Activated T-helper 17 cell treated with anti-CD3 and anti-CD28 coated beads, Interleukin-2, amount 50 U/mL, for 72 hours (primary cell): ENCODE measurements around the gene SELP. TPM values are rescaled to one million over a fixed set of nuclear protein-coding genes. Genes with fewer than 3 reads are reported as not detected.

Experiments
- ATAC-seq: fragments of 150-1000 bp; cut with Tn5 transposase; replicated peaks from 2 replicates; pipeline ENCODE4 v1.10.0; 2021; ENCODE audit warnings: mild to moderate bottlenecking, moderate library complexity
- H3K27ac Mint-ChIP-seq: one replicate; pipeline ENCODE4 v1.8.0; 2022; ENCODE audit warnings: mixed read lengths
- H3K27me3 Mint-ChIP-seq: one replicate; pipeline ENCODE4 v1.8.0; 2022; ENCODE audit warnings: mixed read lengths
- H3K36me3 Mint-ChIP-seq: one replicate; pipeline ENCODE4 v1.8.0; 2022; ENCODE audit warnings: low read depth, mild to moderate bottlenecking, mixed read lengths
- H3K4me1 Mint-ChIP-seq: one replicate; pipeline ENCODE4 v1.8.0; 2022; ENCODE audit warnings: mixed read lengths
- H3K4me3 Mint-ChIP-seq: one replicate; pipeline ENCODE4 v1.8.0; 2022; ENCODE audit warnings: mild to moderate bottlenecking, mixed read lengths
- H3K9me3 Mint-ChIP-seq: one replicate; pipeline ENCODE4 v1.8.0; 2022; ENCODE audit warnings: mixed read lengths
- total RNA-seq, 2 donors: library from RNA; stranded (reverse); gene quantifications; one replicate each; pipeline ENCODE4 v1.2.3, GENCODE V29; 2022

SELP gene
- total RNA-seq, 2 donors from 2014 or later, result 0.39 to 0.90 TPM

- Mint-ChIP-seq H3K9me3 (no peaks in the 10 kb centered on the region), H3K36me3 (no peaks in the 10 kb centered on the region), H3K4me3 (no peak overlapping the region), H3K4me1 (peaks cover 12% of the 10 kb centered on the region), H3K27ac (no peak overlapping the region), H3K27me3 (no peaks in the 10 kb centered on the region)
- ATAC-seq, result no peak
Observed at GRCh38 chr1:169545472-169545871, 84.5 kb downstream of the SELP start.

- H3K27ac Mint-ChIP-seq, result no peak overlapping the region
- ATAC-seq, result peak; percentile 24
- H3K27me3 Mint-ChIP-seq, result no peaks in the 10 kb centered on the region
- H3K4me1 Mint-ChIP-seq, result peaks cover 9% of the 10 kb centered on the region
- no peaks in the 10 kb centered on the region for H3K9me3 Mint-ChIP-seq
- H3K4me3 Mint-ChIP-seq, result no peak overlapping the region
- no peaks in the 10 kb centered on the region for H3K36me3 Mint-ChIP-seq
Observed at GRCh38 chr1:169538998-169539871, 90.7 kb downstream of the SELP start.

Other genes with a start within 250 kb of the SELP start
- gene CCDC181, start 202.7 kb downstream of the SELP start, total RNA-seq, result not detected
- 10 to 100 TPM in 1 of 2 donors, 1 to 10 TPM in 1; 9.1 to 13.9 TPM for gene SLC19A2, start 144.2 kb downstream of the SELP start, total RNA-seq
- 100 to 1,000 TPM in 1 of 2 donors, 10 to 100 TPM in 1; 55.2 to 144 TPM for gene F5, start 43.6 kb downstream of the SELP start, total RNA-seq
- 100 to 1,000 TPM; 143 to 221 TPM for gene SELL, start 81.5 kb upstream of the SELP start, total RNA-seq
- gene SELE, start 104.0 kb upstream of the SELP start, total RNA-seq, result not detected
- gene METTL18, start 164.8 kb upstream of the SELP start, total RNA-seq, result 10 to 100 TPM in 1 of 2 donors, 1 to 10 TPM in 1; 8.3 to 10.4 TPM